ENCODE data around the gene RPS3.
"Not testable (repeated sequence)": the region's sequence is repeated elsewhere in the genome, so short reads cannot be mapped to it uniquely, and the experiment has no call there.

RPS3 gene

DNA sequence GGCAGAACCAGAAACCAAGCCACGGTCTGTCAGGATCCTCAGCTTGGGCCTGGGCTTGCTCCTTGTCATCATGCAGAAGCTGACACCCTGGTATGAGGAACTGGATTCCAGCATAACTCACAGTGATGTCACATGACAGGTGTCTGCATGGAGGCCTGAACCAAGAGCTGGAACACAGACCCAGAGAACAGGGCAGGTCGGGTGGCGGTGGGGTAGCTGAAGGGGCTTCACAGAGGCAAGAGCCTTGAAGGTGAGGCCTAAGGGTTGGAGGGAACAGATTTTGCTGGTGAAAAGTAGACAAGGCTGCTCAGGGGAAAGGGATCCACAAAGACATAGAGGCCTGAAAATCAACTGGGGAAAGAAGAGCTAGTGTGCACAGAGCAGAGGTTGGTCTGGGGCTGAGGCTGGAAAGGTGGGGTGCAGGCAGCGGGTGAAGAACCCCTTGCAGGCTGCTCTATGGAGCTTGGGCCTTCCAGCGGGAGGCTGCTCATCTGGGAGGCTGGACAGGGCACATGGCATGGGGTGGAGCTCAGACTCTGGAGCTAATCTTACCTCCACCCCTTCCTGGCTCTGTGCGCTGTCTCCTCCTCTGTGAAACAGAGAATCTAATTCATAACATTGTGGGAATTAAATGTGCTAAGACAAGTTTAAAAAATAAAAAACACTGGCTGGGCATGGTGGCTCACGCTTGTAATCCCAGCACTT is 18.4 kb upstream of the RPS3 start:
- no peak for DNase-seq

DNA sequence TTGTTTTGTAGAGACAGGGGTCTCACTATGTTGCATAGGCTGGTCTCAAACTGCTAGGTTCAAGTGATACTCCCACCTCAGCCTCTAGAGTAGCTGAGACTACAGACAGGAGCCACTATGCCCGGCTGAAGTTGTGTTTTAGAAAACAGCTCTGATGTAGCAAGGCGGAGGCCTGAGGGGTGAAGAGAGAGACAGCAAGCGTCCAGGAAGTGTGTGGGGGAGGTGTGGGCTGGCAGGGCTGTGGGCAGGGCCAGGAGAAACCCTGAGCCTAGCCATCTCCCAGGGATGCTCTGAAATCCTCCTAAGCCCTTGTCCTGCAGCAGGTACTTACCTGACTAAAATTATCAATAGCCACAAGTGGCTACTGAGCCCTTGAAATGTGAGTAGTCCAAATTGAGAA is 16.1 kb upstream of the RPS3 start:
- DNase-seq, result no peak

DNA sequence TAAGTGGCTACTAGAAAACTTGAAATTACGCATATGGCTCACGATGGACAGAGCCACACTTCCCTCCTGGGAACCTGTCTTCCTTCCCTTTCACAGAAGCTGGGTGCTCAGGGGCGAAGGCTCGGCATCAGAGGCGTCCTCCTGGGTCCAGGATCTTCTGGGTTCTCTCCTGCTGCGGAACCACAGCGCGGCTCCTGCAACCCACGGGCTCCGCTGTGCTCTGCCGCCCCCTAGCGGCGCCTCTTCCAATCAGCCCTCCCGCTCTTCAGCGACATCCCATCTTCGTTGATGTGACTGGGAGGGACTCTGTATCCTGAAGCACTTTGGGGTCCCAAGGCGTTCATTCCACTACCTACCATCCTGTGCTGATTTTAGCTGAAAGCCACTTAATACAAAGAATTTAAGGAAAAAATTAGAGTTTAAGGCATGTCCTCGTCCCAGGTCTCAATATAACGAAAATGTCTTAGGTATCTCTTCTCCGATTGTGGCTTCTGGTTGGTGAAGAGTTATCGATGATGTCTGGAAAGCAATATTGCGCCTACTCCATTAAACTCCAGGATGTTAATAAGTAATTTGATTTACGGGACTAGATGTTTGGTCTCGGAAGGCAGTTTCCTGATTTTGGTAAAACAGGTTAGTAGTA is 14.8 kb upstream of the RPS3 start:
- peak; percentile 37 to 53 for DNase-seq

GRCh38 chr11:75386942-75387630 is 12.2 kb upstream of the RPS3 start:
- DNase-seq, result no peak

DNA sequence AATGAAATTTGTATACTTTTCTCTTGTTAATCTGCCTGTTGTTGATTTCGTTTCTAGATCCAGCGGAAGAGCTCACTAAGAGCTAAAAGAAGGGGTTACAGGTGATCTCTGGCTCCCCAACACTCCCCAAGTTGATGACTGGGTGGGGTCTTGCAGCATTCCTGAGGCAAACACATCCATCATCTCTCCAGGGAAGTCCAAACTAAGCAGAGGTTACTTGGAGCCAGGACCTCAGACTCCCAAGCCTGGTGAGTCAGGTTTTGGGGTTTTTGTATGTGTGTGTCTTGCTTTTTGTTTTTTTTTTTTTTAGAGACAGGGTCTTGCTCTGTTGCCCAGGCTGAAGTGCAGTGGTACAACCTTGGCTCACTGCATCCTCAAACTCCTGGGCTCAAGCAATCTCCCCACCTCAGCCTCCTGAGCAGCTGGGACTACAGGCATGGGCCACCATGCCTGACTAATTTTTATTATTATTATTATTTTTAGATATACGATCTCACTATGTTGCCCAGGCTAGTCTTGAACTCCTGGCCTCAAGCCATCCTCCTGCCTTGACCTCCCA is 11.5 kb upstream of the RPS3 start:
- no peak for DNase-seq

DNA sequence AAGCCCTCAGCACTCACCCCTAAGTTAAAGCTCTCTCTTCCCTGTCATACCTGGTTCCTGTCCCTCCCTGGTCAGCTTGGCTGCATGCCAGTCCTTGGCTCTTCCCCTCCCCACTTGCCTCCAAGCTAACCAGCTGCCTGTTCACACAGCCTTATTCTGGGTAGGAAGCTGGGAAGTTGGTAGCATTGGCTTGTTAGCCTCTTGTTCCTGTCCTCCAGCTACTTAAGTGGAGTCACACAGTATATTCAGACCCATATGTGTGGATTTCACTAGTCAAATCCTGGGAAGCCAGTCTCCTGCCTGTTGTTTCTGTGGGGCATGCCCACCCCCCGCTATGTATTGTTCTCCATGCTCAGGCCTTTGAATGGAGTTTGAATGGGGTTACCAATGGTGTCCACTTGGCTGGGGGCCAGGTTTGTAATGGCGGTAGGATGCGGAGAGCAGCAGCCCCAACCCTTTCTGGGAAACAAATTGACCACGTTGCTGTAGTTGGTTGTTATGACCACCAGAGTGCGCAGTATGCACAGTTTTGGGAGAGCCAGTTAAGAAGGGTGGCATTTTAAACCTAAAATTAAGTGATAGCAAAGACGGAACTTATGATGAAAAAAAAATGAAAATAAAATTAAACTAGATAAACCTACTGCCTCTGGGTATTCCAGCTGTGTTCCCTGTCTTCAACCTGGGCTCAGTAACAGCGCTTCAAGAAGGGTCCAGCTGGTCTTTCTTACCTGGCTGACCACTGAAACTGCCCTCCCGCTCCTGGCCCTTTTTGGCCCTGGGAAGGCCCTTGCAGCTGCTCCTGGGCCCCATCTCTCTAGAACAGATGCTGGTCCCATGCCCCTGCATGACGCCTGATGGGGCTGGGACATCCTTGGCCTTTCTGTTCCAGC is 10.7 kb upstream of the RPS3 start:
- peak; percentile 74 to 78 for DNase-seq

DNA sequence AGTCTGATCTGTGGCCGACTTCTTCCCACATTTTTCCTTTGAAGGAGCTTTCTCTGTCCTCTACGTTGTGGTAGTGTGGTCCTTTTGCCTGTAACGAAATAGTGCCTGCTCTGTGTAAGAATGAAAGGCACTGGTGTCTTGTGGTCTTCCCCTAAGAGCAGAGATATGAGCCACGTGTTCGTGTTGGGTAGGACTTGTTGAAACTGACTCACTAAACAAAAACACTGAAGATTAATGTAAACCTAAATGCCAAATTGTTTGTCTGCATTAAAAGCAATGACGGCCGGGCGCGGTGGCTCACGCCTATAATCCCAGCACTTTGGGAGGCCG is 10.1 kb upstream of the RPS3 start:
- no peak for DNase-seq

GRCh38 chr11:75389925-75390324 is 9.4 kb upstream of the RPS3 start:
- no peak for DNase-seq

GRCh38 chr11:75394085-75394840 is 5.1 kb upstream of the RPS3 start:
- DNase-seq, result no peak

DNA sequence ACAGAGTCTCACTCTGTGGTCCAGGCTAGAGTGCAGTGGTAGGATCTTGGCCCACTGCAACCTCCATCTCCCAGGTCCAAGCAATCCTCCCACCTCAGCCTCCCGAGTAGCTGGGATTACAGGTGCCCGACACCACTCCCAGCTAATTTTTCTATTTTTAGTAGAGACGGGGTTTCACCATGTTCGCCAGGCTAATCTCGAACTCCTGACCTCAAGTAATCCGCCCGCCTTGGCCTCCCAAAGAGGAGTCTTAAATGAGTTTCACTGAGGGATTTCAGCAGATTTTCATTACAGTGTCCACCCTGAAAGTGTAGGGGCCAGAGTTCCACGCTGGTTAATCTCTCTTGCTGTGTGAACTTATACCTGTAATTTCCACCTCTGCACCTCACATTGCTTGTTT is 412 bp upstream of the RPS3 start:
- no peak for DNase-seq

GRCh38 chr11:75400146-75400865 is 988 bp downstream of the RPS3 start:
- no peak for DNase-seq

- DNase-seq, result no peak
These were observed 2.9 kb downstream of the RPS3 start for GRCh38 chr11:75402002-75402773.

DNA sequence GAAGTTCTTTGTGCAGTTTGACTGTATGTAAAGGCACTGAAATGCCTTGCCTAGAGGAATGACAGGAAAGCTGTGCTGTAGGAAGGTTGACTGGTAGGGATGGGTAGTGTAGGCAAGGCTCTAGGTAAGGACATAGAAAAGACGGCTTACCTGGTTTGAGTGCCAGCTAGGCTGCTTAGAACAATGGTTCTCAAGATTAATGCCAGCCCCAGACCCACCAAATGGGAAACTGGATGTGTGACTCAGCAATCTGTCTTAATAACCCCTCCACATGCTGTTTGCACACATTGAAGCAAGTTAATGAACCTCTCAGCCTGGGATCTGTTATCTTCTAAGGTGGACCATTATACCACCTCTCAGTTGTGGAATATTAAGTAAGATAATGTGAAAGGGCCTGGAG is 3.7 kb downstream of the RPS3 start:
- DNase-seq, result no peak

GRCh38 chr11:75403983-75404658 is 4.8 kb downstream of the RPS3 start:
- no peak for DNase-seq

- DNase-seq, result peak in 1 of 2 experiments; percentile 66
These were observed 7.0 kb downstream of the RPS3 start for GRCh38 chr11:75406338-75406777.

DNA sequence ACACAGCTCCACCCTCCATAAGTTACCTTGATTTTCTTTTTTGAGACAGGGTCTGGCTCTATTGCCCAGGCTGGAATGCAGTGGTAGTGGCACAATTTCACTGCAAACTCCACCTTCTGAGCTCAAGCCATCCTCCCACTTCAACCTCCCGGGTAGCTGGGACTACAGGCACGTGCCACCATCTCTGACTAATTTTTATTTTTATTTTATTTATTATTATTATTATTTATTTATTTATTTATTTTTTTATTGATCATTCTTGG is 9.6 kb downstream of the RPS3 start:
- no peak for DNase-seq

GRCh38 chr11:75409971-75410370 is 10.7 kb downstream of the RPS3 start:
- not testable (repeated sequence) for DNase-seq

DNA sequence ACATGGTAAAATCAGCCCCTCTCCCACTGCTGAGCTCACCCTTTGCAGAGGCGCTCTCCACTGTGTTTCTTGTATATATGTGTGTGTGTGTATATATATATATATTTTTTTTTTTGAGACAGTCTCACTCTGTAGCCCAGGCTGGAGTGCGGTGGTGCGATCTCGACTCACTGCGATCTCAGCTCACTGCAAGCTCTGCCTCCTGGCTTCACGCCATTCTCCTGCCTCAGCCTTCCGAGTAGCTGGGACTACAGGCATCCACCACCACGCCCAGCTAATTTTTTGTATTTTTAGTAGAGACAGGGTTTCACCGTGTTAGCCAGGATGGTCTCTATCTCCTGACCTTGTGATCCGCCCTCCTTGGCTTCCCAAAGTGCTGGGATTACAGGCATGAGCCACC is 13.8 kb downstream of the RPS3 start:
- not testable (repeated sequence) for DNase-seq

- no peak for DNase-seq
These were observed 14.5 kb downstream of the RPS3 start for GRCh38 chr11:75413864-75414263.

Data from NCI-H2081 (cell line).